Spleen (tissue), 7 donors: ENCODE results near the gene NPW.

ENCODE experiments used
- CTCF ChIP-seq, 11 experiments: fragments of 200-600 bp in 7 of 11; fragments of 450-650 bp in 4 of 11; sonication (generic) in 4 of 11; IDR thresholded peaks in 8 of 11; conservative IDR thresholded peaks in 3 of 11; 1 replicate in 7 of 11; 2 replicates in 4 of 11; pipeline versions ENCODE4 v1.4.0 to v1.8.0; 2016 to 2021; ENCODE audit warnings: antibody characterized with exemption in 11 of 11, inconsistent platforms in 4 of 11, mild to moderate bottlenecking in 1 of 11
- POLR2A ChIP-seq, 3 donors: fragments of 450-650 bp; IDR thresholded peaks; one replicate each; pipeline ENCODE4 v1.5.1; 2017; ENCODE audit warnings: antibody characterized with exemption in 3 of 3, mild to moderate bottlenecking in 1 of 3
- POLR2AphosphoS5 ChIP-seq, 3 donors: sonication (generic); formaldehyde crosslinking; IDR thresholded peaks; one replicate each; pipeline ENCODE4 v1.5.1; 2017; ENCODE audit warnings: antibody characterized with exemption in 3 of 3
- donor health status: DM: no; HTN: no; CAD: no; lungs with moderate emphysema.
- donor health status: DM: no; HTN: no; CAD: no.
- donor health status: DM: no; HTN: no; CAD: no.

DNA sequence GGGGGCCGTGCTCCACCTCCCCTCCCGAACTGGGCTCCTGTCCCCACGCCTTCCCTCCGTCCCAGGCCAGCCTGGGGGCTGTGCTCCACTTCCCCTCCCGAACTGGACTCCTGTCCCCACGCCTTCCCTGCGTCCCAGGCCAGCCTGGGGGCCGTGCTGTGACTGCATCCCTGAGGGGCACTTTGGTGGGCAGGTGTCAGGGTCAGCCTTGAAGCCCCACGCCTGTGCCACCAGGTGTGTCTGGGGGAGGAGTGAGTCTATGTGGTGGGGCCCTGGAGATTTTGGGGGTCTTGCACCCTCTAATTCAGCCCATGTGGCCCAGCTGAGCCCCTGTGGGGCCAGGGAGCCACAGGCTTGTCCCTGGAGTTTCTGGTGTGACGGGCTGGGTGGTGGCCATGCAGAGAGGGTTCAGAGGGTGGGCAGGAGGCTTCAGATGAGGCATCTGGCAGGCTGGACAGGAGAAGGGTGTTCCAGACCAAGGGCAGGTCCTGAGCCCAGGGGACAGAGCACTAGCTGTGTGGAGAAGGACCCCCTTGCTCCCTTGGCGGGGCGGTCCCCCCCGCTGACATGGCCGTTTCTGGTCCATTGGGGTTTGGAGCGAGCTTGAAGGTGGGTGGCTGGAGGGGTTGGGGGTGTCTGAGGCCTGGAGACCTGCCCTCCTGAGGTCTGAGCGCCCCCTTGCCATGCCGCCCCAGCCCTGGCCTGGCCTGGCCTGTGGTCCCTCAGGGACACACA lies 15.3 kb downstream of the NPW start:
- no peak for TF ChIP-seq CTCF (IDR thresholded peaks at IDR 0.05 in 8 of 11, conservative IDR thresholded peaks at IDR 0.05 in 3 of 11)
- TF ChIP-seq POLR2AphosphoS5 (IDR thresholded peaks at IDR 0.05), result peak in 2 of 3 donors; percentile 26 to 28
- TF ChIP-seq POLR2A (IDR thresholded peaks at IDR 0.05), result no peak
